BLaER1 treated with 17β-estradiol and CSF1 and Interleukin-3, amounts not matched to agents 10 nM and 100 nM (cell line): ENCODE results near the gene NUTM2B.
"Not testable (repeated sequence)": the region's sequence is repeated elsewhere in the genome, so short reads cannot be mapped to it uniquely, and the experiment has no call there.

Experiments
- H3K27ac ChIP-seq, 11 experiments: shearing (Covaris generic); formaldehyde crosslinking; 2 replicates each; pipeline ENCODE4 v1.8.1; 2022
- H3K27me3 ChIP-seq, 11 experiments: shearing (Covaris generic); formaldehyde crosslinking; 2 replicates each; pipeline ENCODE4 v1.8.1; 2022
- H3K36me3 ChIP-seq, 11 experiments: shearing (Covaris generic); formaldehyde crosslinking; 2 replicates each; pipeline ENCODE4 v1.8.1; 2022
- H3K4me1 ChIP-seq, 10 experiments: shearing (Covaris generic); formaldehyde crosslinking; 2 replicates each; pipeline ENCODE4 v1.8.1; 2022
- H3K4me2 ChIP-seq, 11 experiments: shearing (Covaris generic); formaldehyde crosslinking; 2 replicates each; pipeline ENCODE4 v1.8.1; 2022
- H3K4me3 ChIP-seq, 10 experiments: shearing (Covaris generic); formaldehyde crosslinking; 2 replicates each; pipeline ENCODE4 v1.8.1; 2022
- H3K9ac ChIP-seq, 11 experiments: shearing (Covaris generic); formaldehyde crosslinking; 2 replicates each; pipeline ENCODE4 v1.8.1; 2022
- H3K9me3 ChIP-seq, 11 experiments: shearing (Covaris generic); formaldehyde crosslinking; replicated peaks in 1 of 11; 2 replicates each; pipeline ENCODE4 v1.8.1; 2022
- H4K20me1 ChIP-seq, 11 experiments: shearing (Covaris generic); formaldehyde crosslinking; 2 replicates each; pipeline ENCODE4 v1.8.1; 2022

The NUTM2B gene

DNA sequence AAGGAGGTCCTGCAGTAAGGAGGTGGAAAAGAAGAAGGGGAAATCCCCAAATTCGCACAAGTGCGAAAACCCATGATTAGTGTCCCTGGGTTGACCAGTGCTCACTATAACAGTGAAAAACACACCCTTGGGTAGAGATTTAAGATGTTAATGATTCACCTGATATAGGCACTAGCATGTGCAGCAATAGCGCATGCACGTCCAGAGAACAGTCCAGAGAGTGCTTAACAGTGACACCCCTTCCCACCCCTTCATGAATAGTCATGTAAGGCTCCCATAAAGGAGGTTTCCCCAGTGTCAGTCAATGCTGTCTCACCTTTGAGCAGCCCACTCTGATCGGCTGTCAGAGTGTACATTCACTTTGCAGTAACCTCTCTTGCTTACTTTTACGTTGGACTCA, 6.4 kb upstream of the NUTM2B start:
- H3K4me2 ChIP-seq = not testable (repeated sequence)

DNA sequence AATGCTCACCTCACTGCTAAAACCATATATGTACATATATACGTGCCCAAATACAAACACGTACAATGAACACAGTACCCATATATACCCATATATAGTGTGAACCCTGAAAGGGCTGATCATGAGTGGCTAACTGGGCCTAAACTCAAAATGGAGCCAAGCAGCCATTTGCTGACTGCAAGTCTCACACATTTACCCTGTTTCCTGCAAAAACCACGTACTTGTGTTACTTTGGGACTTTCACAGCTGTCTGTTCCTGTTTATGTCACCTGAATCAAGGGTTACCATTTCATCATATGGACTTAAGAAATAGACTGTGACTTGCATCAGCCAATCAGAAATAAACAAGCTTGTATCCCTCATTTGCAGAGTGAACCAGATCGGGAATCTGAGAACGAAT, 5.9 kb upstream of the NUTM2B start:
- H3K36me3 ChIP-seq, H3K9me3 ChIP-seq, H3K9ac ChIP-seq, H3K4me3 ChIP-seq, H3K4me1 ChIP-seq, H3K4me2 ChIP-seq, H4K20me1 ChIP-seq, H3K27me3 ChIP-seq, H3K27ac ChIP-seq: not testable (repeated sequence)

More for the DNA sequence above, 6.4 kb upstream of the NUTM2B start:
- H3K36me3 ChIP-seq, H3K4me1 ChIP-seq, H4K20me1 ChIP-seq, H3K4me3 ChIP-seq, H3K9ac ChIP-seq, H3K27me3 ChIP-seq, H3K27ac ChIP-seq, H3K9me3 ChIP-seq: not testable (repeated sequence)

GRCh38 chr10:79700381-79700944, 2.6 kb upstream of the NUTM2B start:
- not testable (repeated sequence) for H4K20me1 ChIP-seq, H3K27ac ChIP-seq, H3K4me1 ChIP-seq, H3K4me3 ChIP-seq, H3K4me2 ChIP-seq, H3K9ac ChIP-seq, H3K36me3 ChIP-seq, H3K27me3 ChIP-seq, H3K9me3 ChIP-seq

- not testable (repeated sequence) for H3K36me3 ChIP-seq, H3K4me3 ChIP-seq, H3K27me3 ChIP-seq, H4K20me1 ChIP-seq, H3K9me3 ChIP-seq, H3K4me1 ChIP-seq, H3K9ac ChIP-seq, H3K4me2 ChIP-seq, H3K27ac ChIP-seq
Observed at GRCh38 chr10:79707017-79707416, 4.0 kb downstream of the NUTM2B start.

DNA sequence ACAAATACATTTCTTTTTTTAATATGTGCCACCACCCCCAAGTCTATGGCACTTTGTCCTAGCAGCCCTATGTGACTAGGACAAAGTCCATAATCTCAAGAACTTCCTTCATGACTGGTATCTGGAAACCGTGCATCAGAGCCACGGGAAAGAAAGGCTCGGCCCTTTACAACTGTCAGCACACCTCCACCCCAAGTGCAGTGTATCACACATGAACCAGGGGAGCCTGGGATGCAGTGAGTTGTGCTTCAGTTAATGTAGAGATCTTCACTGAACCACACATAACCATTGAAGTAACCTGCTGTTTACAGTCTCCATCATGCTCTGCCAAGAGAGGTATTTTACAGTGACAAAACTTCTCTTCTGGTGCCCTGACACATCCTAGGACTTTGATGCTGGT, 11.9 kb downstream of the NUTM2B start:
- not testable (repeated sequence) for H3K4me1 ChIP-seq, H3K4me2 ChIP-seq, H3K9me3 ChIP-seq, H4K20me1 ChIP-seq, H3K9ac ChIP-seq, H3K27me3 ChIP-seq, H3K27ac ChIP-seq, H3K36me3 ChIP-seq, H3K4me3 ChIP-seq

DNA sequence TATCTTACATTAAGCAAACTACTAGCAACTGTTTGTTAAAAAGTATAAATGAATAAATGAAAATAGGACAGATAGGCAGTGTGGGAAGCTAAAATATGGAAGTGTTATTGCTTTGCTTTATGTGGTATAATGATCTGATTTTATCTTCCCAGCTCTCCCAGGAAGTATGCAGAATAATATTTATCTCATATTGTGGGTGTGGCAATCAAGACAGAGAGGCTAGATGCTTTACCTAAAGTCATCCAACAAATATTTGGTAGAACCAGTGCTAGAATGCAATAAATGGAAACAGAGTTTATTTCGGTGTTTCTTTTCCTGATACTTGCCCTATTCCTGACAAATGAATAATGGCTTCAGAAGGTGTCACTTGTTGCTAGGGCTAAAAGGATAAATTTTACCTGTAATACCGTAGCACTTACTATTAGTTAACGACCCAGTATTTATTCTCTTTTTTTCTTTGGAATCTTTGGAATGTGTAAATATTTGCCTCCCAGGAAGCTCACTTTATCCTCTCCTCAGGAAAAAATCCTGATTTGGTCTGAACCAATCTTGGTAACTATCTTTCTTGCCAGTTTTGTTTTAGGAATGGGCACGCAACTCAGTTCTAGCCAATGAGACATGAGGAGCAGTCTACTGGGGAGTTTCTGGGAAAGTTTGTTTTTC, 14.0 kb downstream of the NUTM2B start:
- H3K4me1 ChIP-seq, H3K4me3 ChIP-seq, H3K27me3 ChIP-seq, H3K9me3 ChIP-seq, H4K20me1 ChIP-seq, H3K27ac ChIP-seq, H3K36me3 ChIP-seq, H3K9ac ChIP-seq, H3K4me2 ChIP-seq: not testable (repeated sequence)

- not testable (repeated sequence) for H4K20me1 ChIP-seq, H3K36me3 ChIP-seq, H3K4me1 ChIP-seq, H3K9ac ChIP-seq, H3K4me2 ChIP-seq, H3K27me3 ChIP-seq, H3K4me3 ChIP-seq, H3K27ac ChIP-seq, H3K9me3 ChIP-seq
Observed at GRCh38 chr10:79720000-79720399, 17.0 kb downstream of the NUTM2B start.

DNA sequence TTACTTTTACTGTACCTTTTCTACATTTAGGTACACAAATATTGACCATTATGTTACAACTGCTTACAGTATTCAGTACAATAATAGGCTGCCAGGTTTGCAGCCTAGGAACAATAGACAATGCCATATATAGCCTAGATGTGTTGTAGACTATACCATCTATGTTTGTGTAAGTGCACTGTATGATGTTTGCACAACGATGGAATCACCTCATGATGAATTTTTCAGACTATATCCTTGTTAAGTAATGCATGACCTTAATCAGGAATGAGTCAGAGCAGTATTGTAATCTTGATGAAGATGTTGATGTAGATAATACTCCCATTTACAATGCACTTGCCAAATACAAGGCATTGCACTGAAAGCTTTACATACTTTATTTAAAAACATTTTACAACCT, 23.6 kb downstream of the NUTM2B start:
- not testable (repeated sequence) for H3K27ac ChIP-seq, H3K4me1 ChIP-seq, H3K9ac ChIP-seq, H3K4me2 ChIP-seq, H3K27me3 ChIP-seq, H3K9me3 ChIP-seq, H4K20me1 ChIP-seq, H3K4me3 ChIP-seq, H3K36me3 ChIP-seq

DNA sequence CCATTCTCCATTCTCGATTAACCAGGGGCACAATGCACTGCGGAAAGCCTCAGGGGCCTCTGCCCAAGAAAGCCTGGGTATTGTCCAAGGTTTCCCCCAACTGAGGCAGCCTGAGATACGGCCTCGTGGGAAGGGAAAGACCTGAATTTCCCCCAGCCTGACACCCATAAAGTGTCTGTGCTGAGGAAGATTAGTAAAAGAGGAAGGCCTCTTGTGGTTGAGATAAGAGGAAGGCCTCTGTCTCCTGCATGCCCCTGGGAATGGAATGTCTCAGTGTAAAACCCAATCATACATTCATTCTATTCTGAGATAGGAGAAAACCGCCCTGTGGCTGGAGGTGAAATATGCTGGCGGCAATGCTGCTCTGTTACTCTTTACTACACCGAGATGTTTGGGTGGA, 41.8 kb downstream of the NUTM2B start:
- Histone ChIP-seq H3K4me2 (peak overlapping the region in 8 of 11 experiments; percentile 12 to 61 (median 44); a peak in 12 of 22 replicates), H3K27ac (0 out of 22 replicates have a peak overlapping the region, but pooled peaks of 1 of the 11 experiments have one; percentile 25), H3K4me1 (peaks cover 7 to 26% (median 18%) of the 10 kb centered on the region in 10 experiments; a peak in 19 of 20 replicates), H3K36me3 (peaks cover 0 to 30% (median 7%) of the 10 kb centered on the region in 11 experiments; a peak in 11 of 22 replicates), H3K9me3 (peaks cover 6 to 32% (median 17%) of the 10 kb centered on the region in 11 experiments; a peak in 19 of 22 replicates)
- H4K20me1 ChIP-seq, H3K4me3 ChIP-seq, H3K27me3 ChIP-seq, H3K9ac ChIP-seq: not testable (repeated sequence)

GRCh38 chr10:79748510-79748909, 45.5 kb downstream of the NUTM2B start:
- H3K4me2 ChIP-seq = peak overlapping the region in 7 of 11 experiments; percentile 29 to 51 (median 32); a peak in 12 of 22 replicates

DNA sequence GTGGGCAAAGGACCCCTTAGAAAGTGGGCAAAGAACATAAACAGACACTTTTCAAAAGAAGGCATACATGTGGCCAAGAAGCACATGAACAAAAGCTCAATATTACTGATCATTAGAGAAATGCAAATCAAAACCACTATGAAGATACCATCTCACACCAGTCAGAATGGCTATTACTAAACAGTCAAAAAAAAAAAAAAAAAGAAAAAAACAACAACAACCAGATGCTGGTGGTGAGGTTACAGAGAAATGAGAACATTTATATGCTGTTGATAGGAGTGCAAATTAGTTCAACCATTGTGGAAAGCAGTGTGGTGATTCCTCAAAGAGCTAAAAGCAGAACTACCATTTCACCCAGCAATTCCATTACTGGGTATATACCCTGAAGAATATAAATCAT, 50.6 kb downstream of the NUTM2B start:
- not testable (repeated sequence) for H3K27me3 ChIP-seq, H4K20me1 ChIP-seq, H3K9ac ChIP-seq, H3K4me1 ChIP-seq, H3K4me2 ChIP-seq, H3K4me3 ChIP-seq, H3K27ac ChIP-seq
- Histone ChIP-seq H3K9me3 (peaks cover 0 to 12% (median under 1%) of the 10 kb centered on the region in 11 experiments; a peak in 12 of 22 replicates), H3K36me3 (peaks cover 0 to 18% (median 7%) of the 10 kb centered on the region in 11 experiments; a peak in 11 of 22 replicates)

More at GRCh38 chr10:79748510-79748909, 45.5 kb downstream of the NUTM2B start:
- H4K20me1 ChIP-seq, H3K27me3 ChIP-seq, H3K9ac ChIP-seq, H3K4me3 ChIP-seq: not testable (repeated sequence)
- Histone ChIP-seq H3K36me3 (peaks cover 0 to 26% (median 4%) of the 10 kb centered on the region in 11 experiments; a peak in 9 of 22 replicates), H3K27ac (peak overlapping the region in 1 of 11 experiments; percentile 25; a peak in 1 of 22 replicates), H3K4me1 (peaks cover 7 to 26% (median 18%) of the 10 kb centered on the region in 10 experiments; a peak in 19 of 20 replicates), H3K9me3 (peaks cover 6 to 25% (median 16%) of the 10 kb centered on the region in 11 experiments; a peak in 18 of 22 replicates)

DNA sequence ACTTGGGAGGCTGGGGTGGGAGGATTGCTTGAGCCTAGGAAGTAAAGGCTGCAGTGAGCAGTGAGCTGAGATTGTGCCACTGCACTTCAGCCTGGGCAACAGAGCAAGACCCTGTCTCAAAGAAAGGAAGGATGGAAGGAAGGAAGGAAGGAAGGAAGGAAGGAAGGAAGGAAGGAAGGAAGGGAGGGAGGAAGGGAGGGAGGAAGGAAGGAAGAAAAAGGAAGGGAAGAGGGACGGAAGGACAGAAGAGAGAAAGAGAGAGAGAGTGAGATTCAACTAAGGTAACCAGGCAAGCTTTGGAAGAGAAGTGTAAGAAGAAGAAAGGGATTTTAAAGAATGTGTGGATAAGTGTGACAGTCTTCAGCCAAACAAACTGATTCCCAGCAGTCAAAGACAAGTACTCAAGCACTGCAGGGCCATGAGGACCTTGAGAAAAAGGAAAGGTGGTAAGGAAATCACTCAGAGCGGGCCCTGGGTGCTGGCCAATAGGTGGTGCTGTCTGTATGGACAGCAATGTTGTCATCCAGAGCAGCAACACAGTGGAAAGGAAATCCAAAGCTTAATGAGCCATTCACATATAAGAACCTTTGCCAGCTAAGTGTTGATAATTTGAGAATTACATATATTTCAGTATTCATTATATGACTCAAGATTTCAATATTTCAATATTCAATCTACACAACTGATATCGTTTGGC, 55.4 kb downstream of the NUTM2B start:
- H3K4me1 ChIP-seq, H3K4me2 ChIP-seq: not testable (repeated sequence)
- peaks cover 0 to 27% (median 11%) of the 10 kb centered on the region in 11 experiments; a peak in 14 of 22 replicates for H3K36me3 ChIP-seq

More for the DNA sequence above, 55.4 kb downstream of the NUTM2B start:
- not testable (repeated sequence) for H3K27me3 ChIP-seq, H3K9ac ChIP-seq, H4K20me1 ChIP-seq, H3K9me3 ChIP-seq, H3K4me3 ChIP-seq, H3K27ac ChIP-seq
